GM19324 (cell line): ENCODE measurements around the gene PALD1.
A peak's percentile ranks its signal among the peaks of the same experiment; 100 is the strongest.
"Not testable (repeated sequence)": the region's sequence is repeated elsewhere in the genome, so short reads cannot be mapped to it uniquely, and the experiment has no call there.

Source experiments
- ATAC-seq: cut with Tn5 transposase; IDR thresholded peaks from one replicate; pipeline ENCODE4 v1.9.1; 2021; ENCODE audit warnings: mild to moderate bottlenecking, moderate library complexity; ENCODE audit not compliant: unreplicated experiment, low FRiP score

PALD1 gene

DNA sequence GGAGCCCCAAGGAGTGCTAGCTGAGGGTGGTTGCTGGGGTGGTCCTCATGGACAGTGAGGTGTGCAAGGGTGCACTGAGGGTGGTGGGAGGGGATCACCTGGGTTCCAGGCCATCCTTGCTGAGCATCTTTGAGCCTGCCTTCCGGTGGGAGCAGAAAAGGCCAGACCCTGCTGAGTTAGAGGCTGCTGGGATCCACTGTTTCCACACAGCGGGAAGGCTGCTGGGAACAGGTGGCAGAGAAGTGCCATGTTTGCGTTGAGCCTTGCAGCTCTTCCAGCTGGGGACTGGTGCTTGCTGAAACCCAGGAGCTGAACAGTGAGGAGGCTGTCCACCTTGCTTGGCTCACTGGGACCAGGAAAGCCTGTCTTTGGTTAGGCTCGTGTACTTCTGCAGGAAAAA, 89.0 kb downstream of the PALD1 start:
- ATAC-seq, result no peak

- no peak for ATAC-seq
Measured at GRCh38 chr10:70568113-70568512, 89.5 kb downstream of the PALD1 start.

DNA sequence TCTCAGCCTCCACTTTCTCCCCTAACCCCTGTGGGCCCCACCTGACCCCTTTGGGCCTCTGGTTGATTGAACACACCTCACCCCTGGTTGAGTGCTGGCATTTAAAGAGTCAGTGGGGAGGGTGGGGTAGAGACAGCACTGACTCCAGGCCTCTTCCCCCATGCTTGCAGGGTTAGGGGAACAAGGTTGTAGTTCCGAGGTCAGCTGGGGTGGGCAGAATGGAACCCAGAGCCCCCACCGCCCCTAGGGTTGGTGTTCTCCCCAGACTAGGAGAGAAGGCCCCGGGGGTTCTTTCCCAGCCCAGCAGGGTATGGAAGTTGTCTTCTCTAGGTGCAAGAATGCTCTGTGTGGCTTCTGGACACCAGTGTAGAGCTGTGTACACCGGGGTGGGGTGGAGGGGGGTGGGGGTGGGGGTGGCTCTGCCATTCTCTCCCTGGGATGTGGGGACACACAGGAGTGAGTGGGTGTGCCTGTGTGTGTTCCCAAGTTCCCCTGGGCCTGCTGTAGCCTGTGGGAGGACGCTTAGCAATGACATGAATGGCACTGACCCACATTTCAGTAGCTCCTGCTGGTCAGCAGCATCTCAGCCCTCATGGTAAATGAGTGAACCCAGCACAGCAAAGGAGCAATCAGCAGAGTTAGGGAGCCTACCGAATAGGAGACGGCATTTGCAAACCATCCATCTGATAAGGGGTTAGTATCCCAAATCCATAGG, 90.4 kb downstream of the PALD1 start:
- ATAC-seq, result no peak

DNA sequence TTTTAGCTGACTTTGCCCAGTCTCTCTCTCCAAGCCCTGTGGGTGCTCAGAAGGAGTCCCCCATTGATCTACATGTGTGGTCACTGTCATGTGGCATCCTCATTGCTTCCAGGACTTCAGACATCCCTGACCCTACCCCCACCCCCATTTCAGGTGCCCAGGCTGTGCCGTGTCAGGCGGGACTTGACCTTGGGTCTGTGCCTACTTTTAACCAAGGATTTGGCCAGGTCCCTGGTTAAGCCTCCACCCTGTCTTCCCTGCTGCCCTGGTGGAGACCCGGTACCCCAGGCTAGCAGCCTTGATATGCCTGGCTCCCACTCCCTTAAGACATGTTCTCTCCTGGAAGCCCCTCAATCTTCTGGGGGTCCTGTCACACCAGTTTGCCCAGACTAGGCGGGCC, 92.7 kb downstream of the PALD1 start:
- ATAC-seq, result no peak

- ATAC-seq, result no peak
Measured at GRCh38 chr10:70571636-70572439, 93.3 kb downstream of the PALD1 start.

DNA sequence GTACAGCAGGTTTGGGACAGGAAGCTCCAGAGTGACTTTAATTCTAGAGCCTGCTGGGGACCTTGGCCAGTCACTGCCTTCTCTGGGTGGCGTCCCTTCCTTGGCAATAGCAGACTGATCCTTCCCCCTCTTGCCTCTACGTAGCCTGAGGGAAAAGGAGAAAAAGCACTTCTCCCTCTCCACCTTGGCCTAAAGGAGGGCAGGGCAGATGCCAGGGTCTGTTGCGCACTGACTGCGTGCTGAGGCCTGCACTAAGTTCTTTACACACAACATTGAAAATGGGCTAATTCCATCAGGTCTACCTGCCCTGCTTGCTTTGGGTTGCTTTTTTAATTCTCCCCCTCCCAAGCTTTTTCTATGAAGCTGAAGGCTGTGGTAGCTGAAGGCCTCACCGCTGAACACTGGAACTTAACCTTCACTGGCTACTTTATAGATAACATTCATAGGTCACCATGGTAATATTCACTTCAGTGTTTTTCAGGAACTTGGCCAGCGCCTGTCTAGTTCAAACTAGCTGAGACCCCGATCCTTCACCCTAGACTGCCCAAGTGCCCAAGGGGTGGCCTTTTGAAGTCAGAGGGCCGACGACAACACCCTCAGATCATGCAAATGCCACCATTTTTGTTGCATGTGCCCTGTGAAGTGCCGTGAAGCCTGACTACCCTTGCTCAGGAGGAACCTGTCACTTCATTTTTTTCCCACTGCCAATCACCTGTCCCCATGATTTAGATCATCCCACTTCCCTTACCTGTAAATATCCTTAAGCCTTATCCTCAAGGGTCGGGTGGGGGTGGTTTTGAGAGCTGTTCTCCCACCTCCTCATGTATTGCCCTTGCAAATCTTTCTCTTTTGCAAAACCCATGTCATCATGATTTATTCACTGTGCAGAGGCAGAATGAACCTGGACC, 95.3 kb downstream of the PALD1 start:
- ATAC-seq, result no peak

- ATAC-seq, result no peak
Measured at GRCh38 chr10:70575486-70575873, 96.9 kb downstream of the PALD1 start.

DNA sequence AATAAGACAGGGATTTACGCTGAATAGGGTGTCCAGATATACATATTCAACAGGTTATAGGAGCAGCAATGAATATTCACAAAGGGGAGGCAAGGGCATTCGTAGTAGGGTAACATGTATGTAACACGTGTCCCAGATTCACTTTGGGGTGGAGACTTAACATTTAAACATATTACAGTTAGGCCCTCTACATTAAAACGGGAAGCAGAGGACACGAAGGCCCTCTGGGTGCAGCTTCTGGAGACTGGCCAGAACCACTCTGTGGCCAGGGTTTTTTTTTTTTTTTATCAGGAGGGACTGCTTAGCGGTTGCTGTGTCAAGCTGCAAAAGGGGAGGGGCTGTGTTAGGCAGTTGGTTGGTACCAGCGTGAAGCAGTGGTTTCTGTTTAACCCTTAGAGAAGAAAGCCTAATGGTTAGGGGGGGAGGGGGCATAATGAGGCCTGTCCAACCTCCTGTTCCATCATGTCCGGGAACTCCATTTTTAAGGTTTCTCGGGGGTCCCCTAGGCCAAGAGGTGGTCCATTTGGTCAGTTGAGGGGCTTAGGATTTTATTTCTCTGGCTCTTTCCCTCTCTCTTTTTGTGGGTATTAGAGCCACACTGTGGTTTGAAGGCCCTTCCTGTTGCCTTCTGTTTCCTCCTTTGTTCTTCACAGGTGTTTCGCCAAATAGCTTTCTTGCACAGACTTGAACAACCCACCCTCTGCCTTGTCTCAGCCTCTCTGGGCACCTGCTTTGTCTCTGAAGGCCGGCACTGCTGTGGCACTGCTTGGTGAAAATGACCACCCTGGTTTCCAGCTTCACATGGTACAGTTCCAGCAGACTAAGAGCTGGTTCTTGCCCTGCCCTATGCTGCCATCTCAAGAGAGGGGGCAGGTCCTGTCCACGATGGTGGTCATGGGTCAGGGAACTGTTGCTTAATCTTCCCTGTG, 97.6 kb downstream of the PALD1 start:
- peak; percentile 62 for ATAC-seq

DNA sequence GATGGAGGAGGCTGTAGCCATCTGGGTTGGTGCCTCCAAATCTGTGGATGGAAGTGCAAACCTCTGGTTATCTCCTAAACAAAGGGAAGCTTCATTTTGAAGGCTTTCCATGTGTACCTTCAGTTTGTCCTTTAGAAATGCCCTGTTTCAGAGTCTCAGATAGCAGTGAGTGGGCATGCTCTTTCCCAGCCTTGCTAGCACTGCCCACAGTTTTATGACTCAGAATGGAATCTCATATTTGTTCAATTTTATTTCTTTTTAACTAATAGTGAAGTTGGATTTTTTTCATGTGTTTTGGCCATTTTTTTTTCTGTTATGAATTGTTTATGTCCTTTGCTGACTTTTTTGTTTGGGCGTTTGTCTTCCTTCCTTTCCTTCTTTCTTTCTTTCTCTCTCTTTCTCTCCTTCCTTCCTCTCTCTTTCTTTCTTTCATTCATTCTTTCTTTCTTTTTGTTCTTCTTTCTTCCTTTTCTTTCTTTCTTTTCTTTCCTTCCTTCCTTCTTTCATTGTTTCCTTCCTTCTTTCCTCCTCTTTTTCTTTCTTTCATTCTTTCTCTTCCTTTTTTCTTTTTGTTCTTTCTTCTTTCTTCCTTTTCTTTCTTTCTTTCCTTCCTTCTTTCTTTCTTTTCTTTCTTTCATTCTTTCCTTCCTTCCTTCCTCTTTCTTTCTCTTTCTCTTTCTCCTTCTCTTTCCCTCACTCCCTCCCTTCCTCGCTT, 98.4 kb downstream of the PALD1 start:
- ATAC-seq, result no peak

- ATAC-seq, result no peak
Measured at GRCh38 chr10:70578371-70578947, 99.9 kb downstream of the PALD1 start.

DNA sequence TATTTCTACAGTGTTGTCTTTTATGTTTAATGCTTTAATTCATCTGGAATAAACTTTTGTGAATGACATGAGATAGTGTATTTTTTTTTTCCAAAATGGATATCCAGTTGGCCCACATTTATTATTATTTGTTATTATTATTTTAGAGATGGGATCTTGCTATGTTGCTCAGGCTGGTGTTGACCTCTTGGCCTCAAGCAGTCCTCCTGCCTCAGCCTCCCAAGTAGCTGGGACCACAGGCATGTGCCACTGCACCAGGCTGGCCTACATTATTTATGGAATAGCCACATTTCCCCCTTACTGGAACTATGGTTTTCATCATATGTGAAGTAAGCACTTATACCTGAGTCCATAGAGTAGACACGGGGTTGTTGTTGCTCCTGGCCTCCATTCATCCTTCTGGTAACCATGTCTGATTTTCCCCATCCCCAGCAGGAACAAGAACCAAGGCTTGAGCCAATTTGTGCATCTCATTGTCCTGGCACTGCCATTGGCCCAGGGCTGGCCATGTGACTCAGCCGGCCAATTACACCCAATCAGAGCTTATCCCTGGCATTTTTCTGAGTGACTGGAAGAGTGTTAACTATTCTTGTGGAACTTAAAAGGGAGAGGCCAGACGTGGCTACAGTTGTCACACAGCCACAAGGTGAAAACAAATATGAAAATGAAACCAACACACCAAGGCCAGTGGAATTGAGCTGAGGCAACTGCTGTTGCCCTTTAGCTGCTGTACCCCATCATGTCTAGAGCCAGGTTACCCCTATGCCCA, 100.9 kb downstream of the PALD1 start:
- ATAC-seq, result peak; percentile 31

GRCh38 chr10:70581176-70581575, 102.6 kb downstream of the PALD1 start:
- not testable (repeated sequence) for ATAC-seq

DNA sequence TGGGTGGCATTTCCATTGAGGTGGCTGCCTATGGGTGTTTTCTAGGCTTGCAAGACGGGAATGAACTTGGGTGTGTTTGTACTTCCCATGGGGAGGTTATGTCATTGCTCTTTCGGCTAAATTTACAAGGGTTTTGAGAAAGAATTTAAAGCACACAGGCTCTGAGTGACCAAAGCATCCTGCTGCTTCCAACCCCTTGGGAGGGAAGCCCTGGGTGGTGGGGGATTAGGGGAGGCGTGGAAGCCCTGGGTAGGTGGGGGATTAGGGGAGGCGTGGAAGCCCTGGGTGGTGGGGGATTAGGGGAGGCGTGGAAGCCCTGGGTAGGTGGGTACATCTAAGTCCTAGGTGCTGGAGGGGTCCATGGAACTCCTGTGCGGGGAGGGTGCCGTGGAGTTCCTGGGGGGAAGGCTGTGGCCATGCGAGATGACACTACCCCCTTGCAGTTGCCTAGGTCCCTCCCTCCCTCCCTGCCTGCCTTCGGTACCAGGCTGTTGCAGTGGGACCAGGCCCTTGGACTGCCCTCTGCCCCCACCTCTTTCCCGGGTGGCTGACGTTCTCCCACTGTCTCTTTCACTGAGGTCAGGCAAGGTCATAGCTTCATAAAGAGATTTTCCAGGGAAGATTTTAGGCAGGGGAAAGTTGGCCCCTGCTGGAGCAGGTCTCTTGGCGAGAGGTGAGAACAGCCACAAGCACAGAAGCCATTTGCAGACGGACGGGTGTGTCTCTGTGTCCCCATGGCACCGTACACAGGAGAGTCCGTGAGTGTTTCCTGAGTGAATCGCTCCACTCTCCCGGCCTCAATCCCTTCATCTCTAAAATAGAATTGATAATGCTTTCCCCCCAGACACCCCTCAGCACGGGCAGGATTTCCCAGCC, 104.5 kb downstream of the PALD1 start:
- no peak for ATAC-seq

DNA sequence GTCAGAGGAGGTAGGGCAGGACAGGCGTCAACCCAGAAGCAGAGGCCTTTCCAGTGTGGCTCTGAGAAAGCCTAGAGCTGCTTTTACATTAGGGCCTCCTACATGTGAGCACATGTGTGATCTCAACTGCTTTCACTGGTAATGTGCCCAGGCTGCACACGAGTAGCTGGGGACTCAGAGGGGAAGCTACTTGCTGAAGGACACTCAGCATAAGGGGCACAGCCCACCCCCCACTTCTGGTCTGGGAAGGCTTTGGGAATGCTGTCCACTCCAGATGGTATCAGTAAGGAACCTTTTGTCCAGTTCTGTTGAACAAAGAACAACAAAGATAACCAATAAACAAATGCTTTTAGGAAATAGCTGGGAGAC, 105.1 kb downstream of the PALD1 start:
- ATAC-seq, result no peak

GRCh38 chr10:70584366-70584765, 105.8 kb downstream of the PALD1 start:
- no peak for ATAC-seq

GRCh38 chr10:70584909-70585544, 106.5 kb downstream of the PALD1 start:
- no peak for ATAC-seq
